GM23248 (cell line): Measurements from ENCODE around the gene MDN1.

Experiments used
- EZH2 ChIP-seq: fragments of 200-600 bp; sonication (generic); IDR thresholded peaks from 2 replicates; pipeline ENCODE4 v1.6.1; 2018; ENCODE audit warnings: antibody characterized with exemption, mild to moderate bottlenecking; ENCODE audit not compliant: insufficient read depth, poor library complexity, severe bottlenecking
- EZH2phosphoT487 ChIP-seq: fragments of 200-600 bp; sonication (generic); IDR thresholded peaks from 2 replicates; pipeline ENCODE4 v1.6.1; 2018; ENCODE audit warnings: antibody characterized with exemption, moderate library complexity, mild to moderate bottlenecking, low read depth; ENCODE audit not compliant: insufficient read depth

GRCh38 chr6:89660981-89661380 is 158.6 kb downstream of the MDN1 start:
- TF ChIP-seq EZH2: no peak
- TF ChIP-seq EZH2phosphoT487: no peak
